ENCODE results near the gene KIF24.

DNA sequence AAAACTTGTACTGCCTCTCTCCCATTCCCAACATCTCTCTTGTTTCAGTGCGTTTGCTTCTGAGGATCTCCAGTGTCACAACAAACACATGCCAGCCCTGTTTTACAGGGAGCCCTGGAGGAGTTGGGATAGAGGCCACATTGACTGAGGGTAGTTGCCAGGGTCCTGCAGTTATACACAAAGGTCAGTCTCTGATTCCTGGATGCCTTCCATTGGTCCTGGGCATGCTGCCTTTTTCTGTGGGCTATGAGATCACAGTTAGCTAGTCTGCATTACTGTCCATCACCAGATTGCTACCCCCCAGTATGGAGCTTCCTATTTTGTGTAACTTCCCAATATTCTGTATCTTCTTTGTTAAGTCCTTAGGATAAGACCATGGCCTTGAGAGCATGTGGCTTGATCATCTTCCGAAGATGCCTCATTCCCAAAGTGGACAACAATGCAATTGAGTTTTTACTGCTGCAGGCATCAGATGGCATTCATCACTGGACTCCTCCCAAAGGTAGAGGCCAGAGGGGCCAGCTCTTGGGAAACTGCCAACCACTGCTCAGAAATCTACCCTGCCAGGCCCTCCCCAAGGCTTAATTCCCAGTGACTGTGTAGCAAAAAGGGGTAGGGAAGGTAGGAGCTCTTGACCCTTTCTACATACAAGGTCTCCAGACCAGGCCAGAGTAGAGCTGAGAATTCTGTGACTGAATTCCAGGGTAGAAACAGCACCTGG is 9.8 kb upstream of the KIF24 start:
- TF ChIP-seq, protein P1, sequence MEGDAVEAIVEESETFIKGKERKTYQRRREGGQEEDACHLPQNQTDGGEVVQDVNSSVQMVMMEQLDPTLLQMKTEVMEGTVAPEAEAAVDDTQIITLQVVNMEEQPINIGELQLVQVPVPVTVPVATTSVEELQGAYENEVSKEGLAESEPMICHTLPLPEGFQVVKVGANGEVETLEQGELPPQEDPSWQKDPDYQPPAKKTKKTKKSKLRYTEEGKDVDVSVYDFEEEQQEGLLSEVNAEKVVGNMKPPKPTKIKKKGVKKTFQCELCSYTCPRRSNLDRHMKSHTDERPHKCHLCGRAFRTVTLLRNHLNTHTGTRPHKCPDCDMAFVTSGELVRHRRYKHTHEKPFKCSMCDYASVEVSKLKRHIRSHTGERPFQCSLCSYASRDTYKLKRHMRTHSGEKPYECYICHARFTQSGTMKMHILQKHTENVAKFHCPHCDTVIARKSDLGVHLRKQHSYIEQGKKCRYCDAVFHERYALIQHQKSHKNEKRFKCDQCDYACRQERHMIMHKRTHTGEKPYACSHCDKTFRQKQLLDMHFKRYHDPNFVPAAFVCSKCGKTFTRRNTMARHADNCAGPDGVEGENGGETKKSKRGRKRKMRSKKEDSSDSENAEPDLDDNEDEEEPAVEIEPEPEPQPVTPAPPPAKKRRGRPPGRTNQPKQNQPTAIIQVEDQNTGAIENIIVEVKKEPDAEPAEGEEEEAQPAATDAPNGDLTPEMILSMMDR (IDR thresholded peaks at IDR 0.05), result no peak
- no peak for TF ChIP-seq POLR2A (IDR thresholded peaks at IDR 0.05)
